GM12872 (cell line): ENCODE measurements around the gene CYP26B1.

Experiments
- TF ChIP-seq, protein P1 (sequence below): IDR thresholded peaks from 3 replicates; pipeline ENCODE4 v1.5.1; 2011; ENCODE audit warnings: low read depth, mild to moderate bottlenecking, low read length, moderate library complexity; ENCODE audit not compliant: insufficient read depth

CYP26B1 gene

DNA sequence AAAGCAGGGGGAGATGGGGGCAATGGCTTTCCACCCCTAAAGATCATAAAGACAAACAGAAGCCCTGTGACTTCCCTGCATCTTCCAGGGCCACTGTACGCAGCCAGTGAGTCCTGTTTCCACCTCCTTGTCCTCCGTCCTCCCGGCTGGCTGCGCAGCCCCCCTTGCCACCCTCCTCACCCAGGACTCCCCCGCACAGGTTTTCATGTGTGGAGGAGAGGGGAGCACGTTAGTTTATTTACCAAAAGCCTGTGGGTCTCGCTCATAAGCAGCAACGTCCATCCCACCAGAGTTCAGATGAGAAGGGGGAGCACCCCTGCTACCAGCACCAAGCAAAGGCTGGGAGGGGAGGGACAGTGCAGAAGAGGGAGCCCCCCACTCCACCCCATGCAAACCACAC lies 11.7 kb downstream of the CYP26B1 start:
- TF ChIP-seq, protein P1, sequence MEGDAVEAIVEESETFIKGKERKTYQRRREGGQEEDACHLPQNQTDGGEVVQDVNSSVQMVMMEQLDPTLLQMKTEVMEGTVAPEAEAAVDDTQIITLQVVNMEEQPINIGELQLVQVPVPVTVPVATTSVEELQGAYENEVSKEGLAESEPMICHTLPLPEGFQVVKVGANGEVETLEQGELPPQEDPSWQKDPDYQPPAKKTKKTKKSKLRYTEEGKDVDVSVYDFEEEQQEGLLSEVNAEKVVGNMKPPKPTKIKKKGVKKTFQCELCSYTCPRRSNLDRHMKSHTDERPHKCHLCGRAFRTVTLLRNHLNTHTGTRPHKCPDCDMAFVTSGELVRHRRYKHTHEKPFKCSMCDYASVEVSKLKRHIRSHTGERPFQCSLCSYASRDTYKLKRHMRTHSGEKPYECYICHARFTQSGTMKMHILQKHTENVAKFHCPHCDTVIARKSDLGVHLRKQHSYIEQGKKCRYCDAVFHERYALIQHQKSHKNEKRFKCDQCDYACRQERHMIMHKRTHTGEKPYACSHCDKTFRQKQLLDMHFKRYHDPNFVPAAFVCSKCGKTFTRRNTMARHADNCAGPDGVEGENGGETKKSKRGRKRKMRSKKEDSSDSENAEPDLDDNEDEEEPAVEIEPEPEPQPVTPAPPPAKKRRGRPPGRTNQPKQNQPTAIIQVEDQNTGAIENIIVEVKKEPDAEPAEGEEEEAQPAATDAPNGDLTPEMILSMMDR = no peak

DNA sequence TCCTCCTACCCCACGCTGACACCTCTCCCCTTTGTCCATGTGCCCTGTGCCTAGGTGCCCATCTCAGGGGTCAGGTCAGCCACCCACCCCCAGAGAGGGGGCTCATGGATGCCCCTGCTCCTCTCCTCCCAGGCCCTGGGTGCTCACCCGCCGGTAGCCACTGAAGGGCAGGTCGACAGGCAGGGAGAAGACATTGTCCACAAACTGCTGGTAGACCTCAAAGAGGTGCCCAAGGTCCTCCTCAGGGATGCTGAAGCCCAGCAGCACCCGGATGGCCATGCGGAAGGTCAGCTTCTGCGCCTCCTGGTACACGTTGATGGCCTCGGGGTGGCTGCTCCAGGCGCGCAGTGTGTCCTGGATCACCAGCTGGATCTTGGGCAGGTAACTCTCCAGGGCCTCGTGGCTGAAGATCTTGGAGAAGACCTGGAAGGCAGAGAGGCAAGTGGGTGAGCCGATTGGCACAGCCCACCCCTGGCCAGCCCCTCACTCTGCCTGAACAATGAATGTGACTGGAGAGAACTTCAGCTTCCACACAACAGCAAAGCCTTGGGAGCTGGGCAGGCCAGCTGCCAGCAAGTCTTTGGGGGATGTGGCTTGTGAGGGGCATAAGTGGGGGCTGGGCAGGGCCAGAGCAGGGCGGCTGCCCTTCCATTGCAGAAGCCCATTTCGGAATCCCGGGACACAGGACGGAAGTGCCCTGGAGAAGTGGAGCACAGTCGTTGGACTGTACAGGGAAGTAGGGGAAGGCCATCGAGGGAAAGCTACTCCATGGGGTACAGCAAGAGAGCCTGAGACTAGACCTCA lies 12.5 kb downstream of the CYP26B1 start:
- TF ChIP-seq, protein P1 = no peak

DNA sequence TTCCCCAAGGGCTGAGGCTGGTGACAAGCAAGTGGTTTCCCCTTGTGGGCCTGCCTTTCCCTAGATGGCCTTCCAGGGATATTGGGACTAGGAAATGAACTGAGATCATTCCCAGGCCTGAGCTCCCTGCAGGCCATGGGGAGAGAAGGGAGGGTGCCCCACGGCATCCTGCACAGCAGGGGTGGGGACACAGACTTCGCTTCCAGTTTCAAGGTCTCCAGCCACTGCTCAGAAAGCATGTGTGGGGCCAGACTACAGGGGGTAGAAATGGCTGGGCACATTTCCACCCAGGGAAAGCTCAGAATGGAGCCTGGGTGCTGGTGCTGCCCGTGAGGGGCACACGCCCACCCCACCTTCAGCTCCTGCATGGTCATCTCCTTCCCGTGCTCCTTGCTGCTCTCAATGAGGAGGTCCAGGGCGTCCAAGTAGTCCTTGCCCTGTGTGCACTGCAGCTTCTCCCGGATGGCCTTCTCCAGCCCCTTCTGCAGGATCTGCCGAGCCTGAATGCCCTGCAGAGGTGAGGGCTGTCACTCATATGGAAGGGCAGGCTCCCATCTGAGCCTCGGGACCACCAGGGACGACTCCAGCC lies 13.2 kb downstream of the CYP26B1 start:
- TF ChIP-seq, protein P1 = no peak

DNA sequence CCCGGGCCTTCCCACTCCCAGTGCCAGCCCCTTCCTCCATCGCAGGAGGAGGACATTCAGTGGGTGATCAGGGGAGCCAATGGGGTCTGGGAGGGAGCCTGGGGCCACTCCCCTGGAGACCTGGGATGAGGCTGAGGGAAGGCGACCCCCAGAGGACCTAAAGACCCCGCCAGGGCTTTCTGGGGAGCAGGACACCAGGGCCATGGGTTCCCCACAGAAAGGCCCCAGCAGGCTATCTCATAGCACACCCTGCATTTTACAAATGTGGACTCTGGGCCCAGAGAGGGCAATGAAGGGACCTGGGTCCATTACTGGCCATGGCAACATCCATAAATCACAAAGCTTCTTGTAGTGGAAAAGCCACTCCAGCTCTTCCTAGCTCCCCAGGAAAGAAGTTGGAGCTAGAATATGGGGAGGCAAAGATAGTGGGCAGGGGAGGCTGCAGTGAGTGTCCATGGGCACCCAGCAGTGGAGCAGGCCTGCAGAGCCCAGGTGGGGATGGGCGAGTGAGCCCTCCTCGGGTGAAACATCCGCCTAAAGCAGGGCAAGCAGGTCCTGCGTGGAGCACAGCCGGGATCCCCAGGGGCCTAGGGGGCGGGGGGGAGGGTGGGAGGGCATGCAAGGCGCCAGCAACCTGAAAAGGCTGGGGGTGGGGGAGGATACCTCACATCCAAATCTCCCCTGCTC lies 13.8 kb downstream of the CYP26B1 start:
- TF ChIP-seq, protein P1 = no peak

DNA sequence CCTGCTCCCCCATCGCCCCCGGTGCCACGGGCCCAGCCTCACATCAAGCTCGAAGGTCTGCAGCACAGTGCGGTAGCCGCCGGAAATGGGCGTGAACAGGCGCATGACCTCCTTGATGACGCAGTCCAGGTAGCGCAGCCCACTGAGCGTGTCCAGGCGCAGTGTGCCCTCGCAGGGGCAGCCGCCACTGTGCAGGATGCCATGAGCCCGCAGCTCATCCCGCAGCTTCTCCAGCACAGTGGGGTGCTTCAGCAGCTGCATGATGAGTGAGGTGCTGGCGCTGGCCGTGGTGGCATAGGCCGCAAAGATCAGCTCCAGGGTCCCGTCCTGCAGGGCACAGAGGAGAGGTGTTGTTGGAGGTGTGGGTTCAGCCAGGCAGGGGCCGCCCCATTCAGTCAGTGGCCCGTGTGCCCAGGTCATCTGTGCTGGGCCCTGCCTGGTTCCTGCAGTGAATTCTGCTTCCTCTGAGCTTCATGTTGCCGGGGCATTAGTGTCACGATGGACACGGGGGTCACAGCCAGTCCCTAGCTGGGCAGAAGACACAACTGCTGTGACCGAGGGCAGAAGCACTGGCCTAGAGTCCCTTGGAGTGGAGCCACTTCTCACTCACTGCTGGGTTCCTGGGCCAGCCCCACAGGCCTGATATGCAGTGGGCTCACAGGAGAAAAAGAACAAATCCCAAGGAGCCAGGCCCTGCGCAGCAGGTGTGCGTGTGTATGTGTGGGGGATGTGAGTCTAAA lies 14.5 kb downstream of the CYP26B1 start:
- TF ChIP-seq, protein P1 = no peak

DNA sequence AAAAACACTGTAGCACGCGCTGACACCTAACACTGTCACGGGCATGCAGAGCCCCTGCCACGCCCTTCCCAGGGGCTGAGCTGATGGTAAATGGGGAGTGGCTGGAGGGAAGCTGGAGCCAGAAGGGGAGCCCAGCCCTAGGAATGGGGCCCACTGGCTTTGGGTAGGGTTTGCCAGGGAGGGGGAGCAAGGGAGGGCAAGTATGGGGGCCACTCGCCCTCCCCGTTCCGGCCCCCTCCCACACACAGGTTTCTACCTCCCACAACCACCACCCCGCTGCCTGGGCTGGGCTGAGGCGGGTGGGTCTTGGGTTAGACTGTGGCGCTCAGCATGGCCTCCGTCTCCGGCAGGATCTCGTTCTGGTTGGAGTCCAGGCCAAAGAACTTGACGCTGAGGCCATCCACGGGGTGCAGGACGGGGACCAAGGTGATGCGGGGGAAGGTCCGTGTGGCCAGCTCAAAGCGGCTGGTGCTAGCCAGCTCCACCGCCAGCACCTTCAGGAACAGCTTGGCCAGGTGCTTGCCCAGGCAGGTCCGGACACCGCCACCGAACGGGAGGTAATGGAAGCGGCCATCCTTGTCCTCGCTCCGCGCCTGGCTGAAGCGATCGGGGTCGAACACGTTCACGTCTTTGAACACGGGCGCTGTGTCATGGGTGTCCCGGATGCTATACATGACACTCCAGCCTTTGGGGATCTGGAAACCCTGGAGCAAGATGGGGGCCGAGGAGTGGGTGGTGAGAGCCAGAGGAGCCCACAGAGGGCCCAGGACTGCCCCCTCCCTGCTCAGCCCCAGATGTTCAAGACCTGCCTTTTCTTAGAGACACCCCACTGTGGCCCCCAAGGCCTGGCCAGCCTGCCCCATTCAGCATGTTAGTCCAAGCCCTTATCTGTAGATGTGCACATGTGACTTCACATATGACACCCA lies 15.5 kb downstream of the CYP26B1 start:
- TF ChIP-seq, protein P1 = no peak
